OCI-LY7 (cell line): ENCODE data around the gene TNIK. TPM values are rescaled to one million over a fixed set of nuclear protein-coding genes. Genes with fewer than 3 reads are reported as not detected.

Experiments
- BruUV-seq: library from RNA; stranded (reverse); fragments of 400-500 nt; replicated peaks from 2 replicates; lab custom pipeline; 2021; lab: Mats Ljungman, UMichigan
- CTCF ChIA-PET: fragments of 300-600 bp; sonication (Branson Sonifier 250); formaldehyde crosslinking; loops from one replicate; lab custom pipeline; 2022; ENCODE audit warnings: antibody characterized with exemption; ENCODE audit not compliant: unreplicated experiment; lab: Charles Lee
- POLR2A ChIA-PET: fragments of 300-600 bp; sonication (Branson Sonifier 250); formaldehyde crosslinking; loops from one replicate; lab custom pipeline; 2022; ENCODE audit warnings: antibody characterized with exemption; lab: Charles Lee
- DNase-seq: peaks from one replicate; pipeline ENCODE4 v3.0.0-alpha.2; 2015; ENCODE audit warnings: low spot score
- H2AFZ ChIP-seq: fragments of 200-600 bp; sonication (generic), shearing (Covaris generic); 2 replicates; pipeline ENCODE4 v1.6.1; 2014; ENCODE audit warnings: mild to moderate bottlenecking, antibody characterized with exemption, low read length, moderate library complexity
- H3K27ac ChIP-seq: fragments of 200-600 bp; sonication (generic); 2 replicates; pipeline ENCODE4 v1.5.1; 2014; ENCODE audit warnings: mixed run types, low read depth, mild to moderate bottlenecking, moderate library complexity, low read length, inconsistent platforms; ENCODE audit not compliant: poor library complexity, severe bottlenecking
- H3K36me3 ChIP-seq: fragments of 200-600 bp; sonication (generic); 2 replicates; pipeline ENCODE4 v1.6.1; 2014; ENCODE audit warnings: mild to moderate bottlenecking, antibody characterized with exemption, low read length, moderate library complexity, mixed read lengths; ENCODE audit not compliant: insufficient read depth
- H3K4me1 ChIP-seq: fragments of 200-600 bp; sonication (generic); 2 replicates; pipeline ENCODE4 v1.5.1; 2014; ENCODE audit warnings: mild to moderate bottlenecking, low read length; ENCODE audit not compliant: insufficient read depth, poor library complexity, severe bottlenecking
- H3K4me2 ChIP-seq: fragments of 200-600 bp; sonication (generic); 2 replicates; pipeline ENCODE4 v1.6.1; 2014; ENCODE audit warnings: mild to moderate bottlenecking, low read length
- H3K4me3 ChIP-seq: fragments of 200-600 bp; sonication (generic); 2 replicates; pipeline ENCODE4 v1.5.1; 2014; ENCODE audit warnings: mild to moderate bottlenecking, low read depth, low read length; ENCODE audit not compliant: poor library complexity, severe bottlenecking
- H3K79me2 ChIP-seq: fragments of 200-600 bp; sonication (generic); 2 replicates; pipeline ENCODE4 v1.6.1; 2016; ENCODE audit warnings: low read depth, mild to moderate bottlenecking, low read length, moderate library complexity, mixed read lengths; ENCODE audit not compliant: insufficient read depth
- H3K9me2 ChIP-seq: fragments of 200-600 bp; sonication (generic); 2 replicates; pipeline ENCODE4 v1.6.1; 2016; ENCODE audit warnings: mild to moderate bottlenecking, low read length, mixed read lengths; ENCODE audit not compliant: insufficient read depth
- H3K9me3 ChIP-seq: fragments of 200-600 bp; sonication (generic); 2 replicates; pipeline ENCODE4 v1.6.1; 2014; ENCODE audit warnings: mild to moderate bottlenecking, mixed run types, low read length, mixed read lengths
- H4K20me1 ChIP-seq: fragments of 200-600 bp; sonication (generic); 2 replicates; pipeline ENCODE4 v1.6.1; 2014; ENCODE audit warnings: mild to moderate bottlenecking, antibody characterized with exemption, low read length, moderate library complexity, mixed read lengths; ENCODE audit not compliant: insufficient read depth
- EZH2phosphoT487 ChIP-seq: fragments of 200-600 bp; sonication (generic); IDR thresholded peaks from 2 replicates; pipeline ENCODE4 v1.6.1; 2018; ENCODE audit warnings: low read depth, borderline replicate concordance, mild to moderate bottlenecking, mixed run types, antibody characterized with exemption, low read length, moderate library complexity, mixed read lengths
- intact Hi-C: fragments of 100-400 bp; cut with micrococcal nuclease; formaldehyde crosslinking; loops from one replicate; pipeline ENCODE4 v1.10.0; 2022; ENCODE audit not compliant: unreplicated experiment
- total RNA-seq, 2 experiments: library from RNA; depleted of rRNA in 1 of 2; stranded (reverse); fragments of >200 nt in 1 of 2; shearing (Covaris generic) in 1 of 2; gene quantifications; 2 replicates each; pipeline ENCODE4 v1.2.3, GENCODE V29; 2014 to 2022
- TF ChIP-seq, protein P1 (sequence below): fragments of 200-600 bp; sonication (generic); conservative IDR thresholded peaks from 2 replicates; pipeline ENCODE4 v1.5.1; 2014; ENCODE audit warnings: mild to moderate bottlenecking, antibody characterized with exemption, low read length, moderate library complexity, mixed read lengths

Gene TNIK
- total RNA-seq, 2 experiments from 2014 or later = not detected

DNA sequence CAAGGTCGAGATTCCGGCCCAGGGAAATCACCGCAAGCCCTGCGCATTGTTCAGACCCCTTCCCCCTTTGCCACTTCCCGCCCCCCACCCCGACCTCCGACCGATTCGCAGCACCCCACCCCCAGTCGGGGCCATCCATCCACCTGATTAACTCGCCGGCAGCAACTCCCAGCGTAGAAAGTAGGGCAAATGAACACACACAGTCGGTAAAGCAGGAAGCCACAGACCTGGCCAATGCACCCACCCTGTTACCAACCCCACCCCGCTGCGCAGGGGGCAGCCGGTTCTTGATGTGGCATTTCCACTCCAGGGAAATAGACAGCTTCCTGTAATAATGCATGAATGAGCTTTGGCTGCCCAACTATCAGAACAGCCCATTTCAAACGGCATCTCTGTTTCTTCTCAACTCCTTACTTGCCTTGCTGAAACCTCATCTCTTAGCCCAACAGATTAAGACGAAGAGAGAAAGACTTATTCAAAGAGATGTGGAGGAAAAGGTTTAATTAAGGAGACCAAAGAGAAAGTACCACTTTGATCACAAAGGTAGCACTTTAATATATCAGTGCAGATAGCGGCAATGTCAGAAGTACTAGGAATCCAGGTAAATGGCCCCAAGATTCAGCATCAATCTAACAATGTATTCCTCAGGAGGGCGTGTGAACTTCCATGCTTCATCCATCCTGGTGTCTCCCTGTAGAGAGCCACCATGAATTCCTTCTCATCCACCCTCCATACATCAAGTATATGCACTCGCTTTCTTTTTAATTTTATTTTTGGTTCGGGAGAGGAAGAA, 1.9 kb downstream of the TNIK start:
- no peak overlapping the region for H3K4me2 ChIP-seq
- BruUV-seq = no TSS peak
- H4K20me1 ChIP-seq = no peaks in the 10 kb centered on the region
- ChIA-PET CTCF (no interaction called here), POLR2A (no interaction called here)
- no peaks in the 10 kb centered on the region for H3K79me2 ChIP-seq
- H3K36me3 ChIP-seq = no peaks in the 10 kb centered on the region
- no peak overlapping the region for H3K4me3 ChIP-seq
- no peak overlapping the region for H3K27ac ChIP-seq
- no peak overlapping the region for H2AFZ ChIP-seq
- no peaks in the 10 kb centered on the region for H3K4me1 ChIP-seq
- TF ChIP-seq, protein P1, sequence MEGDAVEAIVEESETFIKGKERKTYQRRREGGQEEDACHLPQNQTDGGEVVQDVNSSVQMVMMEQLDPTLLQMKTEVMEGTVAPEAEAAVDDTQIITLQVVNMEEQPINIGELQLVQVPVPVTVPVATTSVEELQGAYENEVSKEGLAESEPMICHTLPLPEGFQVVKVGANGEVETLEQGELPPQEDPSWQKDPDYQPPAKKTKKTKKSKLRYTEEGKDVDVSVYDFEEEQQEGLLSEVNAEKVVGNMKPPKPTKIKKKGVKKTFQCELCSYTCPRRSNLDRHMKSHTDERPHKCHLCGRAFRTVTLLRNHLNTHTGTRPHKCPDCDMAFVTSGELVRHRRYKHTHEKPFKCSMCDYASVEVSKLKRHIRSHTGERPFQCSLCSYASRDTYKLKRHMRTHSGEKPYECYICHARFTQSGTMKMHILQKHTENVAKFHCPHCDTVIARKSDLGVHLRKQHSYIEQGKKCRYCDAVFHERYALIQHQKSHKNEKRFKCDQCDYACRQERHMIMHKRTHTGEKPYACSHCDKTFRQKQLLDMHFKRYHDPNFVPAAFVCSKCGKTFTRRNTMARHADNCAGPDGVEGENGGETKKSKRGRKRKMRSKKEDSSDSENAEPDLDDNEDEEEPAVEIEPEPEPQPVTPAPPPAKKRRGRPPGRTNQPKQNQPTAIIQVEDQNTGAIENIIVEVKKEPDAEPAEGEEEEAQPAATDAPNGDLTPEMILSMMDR = no peak
- TF ChIP-seq EZH2phosphoT487 = no peak
- DNase-seq = no peak
- intact Hi-C loops = no loop called here
- H3K9me2 ChIP-seq = no peaks in the 10 kb centered on the region; the same call in 1 of the 2 replicates
- H3K9me3 ChIP-seq = no peaks in the 10 kb centered on the region

DNA sequence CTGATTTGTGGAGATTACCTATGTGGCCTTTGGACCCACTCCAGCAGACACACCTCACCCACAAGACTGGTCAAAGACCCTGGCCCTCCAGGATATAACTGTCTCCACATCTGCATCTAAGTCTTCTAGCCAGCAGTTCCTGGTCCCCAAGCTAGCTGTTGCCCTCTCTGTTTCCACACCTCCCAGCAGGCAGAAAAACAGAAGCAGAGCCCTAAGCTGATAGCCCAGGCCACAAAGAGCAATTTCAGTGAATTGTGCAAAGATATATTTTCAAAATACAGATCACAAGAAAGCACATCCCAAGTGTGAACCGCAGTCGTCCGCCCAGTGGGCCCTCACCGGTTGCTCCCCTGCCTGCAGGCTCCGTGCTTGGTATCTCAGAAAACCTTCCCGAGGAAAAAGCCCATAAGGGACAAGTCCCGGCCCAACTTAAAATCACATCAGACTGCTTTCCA, 2.6 kb downstream of the TNIK start:
- Histone ChIP-seq H3K27ac (no peak overlapping the region), H3K9me3 (no peaks in the 10 kb centered on the region), H4K20me1 (no peaks in the 10 kb centered on the region), H2AFZ (no peak overlapping the region), H3K9me2 (no peaks in the 10 kb centered on the region), H3K79me2 (no peaks in the 10 kb centered on the region), H3K4me2 (no peak overlapping the region), H3K4me3 (no peak overlapping the region), H3K4me1 (no peaks in the 10 kb centered on the region), H3K36me3 (no peaks in the 10 kb centered on the region)
- BruUV-seq = no TSS peak
- ChIA-PET CTCF (no interaction called here), POLR2A (no interaction called here)
- no peak for DNase-seq
- intact Hi-C loops = no loop called here
- TF ChIP-seq, protein P1 = no peak
- TF ChIP-seq EZH2phosphoT487 = no peak

DNA sequence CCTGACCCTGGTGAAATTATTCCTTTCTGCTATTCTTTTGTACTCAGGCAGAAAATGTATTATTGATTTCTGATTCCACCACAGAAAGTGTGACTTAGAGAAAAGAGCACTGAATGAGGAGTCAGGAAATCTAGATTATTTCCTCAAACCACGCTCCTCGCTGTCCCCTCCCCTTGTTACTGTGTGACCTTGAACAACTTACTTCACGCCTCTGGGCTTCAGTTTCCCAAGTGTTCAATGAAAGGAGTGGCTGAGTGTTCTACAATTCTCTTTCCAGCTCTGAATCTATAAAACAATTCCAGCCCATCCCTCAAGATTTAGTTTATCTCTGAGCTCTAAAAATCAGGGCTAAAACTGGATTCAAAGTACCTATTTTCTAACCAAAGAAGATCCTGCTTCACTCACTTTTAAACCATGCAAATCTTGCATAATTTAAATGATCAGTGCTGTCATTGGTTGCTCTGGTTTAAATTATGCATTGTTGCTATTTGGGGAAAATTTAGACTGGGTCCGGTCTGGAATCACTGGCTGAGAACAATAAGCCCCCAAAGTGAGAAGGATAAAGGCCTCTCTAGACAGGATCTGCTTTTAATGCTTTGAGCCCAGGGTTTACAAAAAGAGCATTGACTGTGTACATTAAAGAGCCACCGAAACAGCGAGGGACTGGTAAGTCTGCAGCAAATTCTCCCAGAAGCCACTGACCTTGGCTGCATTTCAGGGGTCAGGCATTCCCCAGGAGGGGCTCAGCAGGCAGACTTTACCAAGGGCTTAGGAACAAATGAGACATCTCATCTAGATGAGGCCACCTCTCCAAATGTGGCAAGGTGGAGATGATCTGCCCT, 3.2 kb downstream of the TNIK start:
- H3K9me3 ChIP-seq = no peaks in the 10 kb centered on the region
- H3K79me2 ChIP-seq = no peaks in the 10 kb centered on the region
- H2AFZ ChIP-seq = no peak overlapping the region
- H4K20me1 ChIP-seq = no peaks in the 10 kb centered on the region
- no TSS peak for BruUV-seq
- no peaks in the 10 kb centered on the region for H3K4me1 ChIP-seq
- TF ChIP-seq, protein P1 = no peak
- TF ChIP-seq EZH2phosphoT487 = no peak
- no peaks in the 10 kb centered on the region for H3K36me3 ChIP-seq
- ChIA-PET POLR2A (no interaction called here), CTCF (no interaction called here)
- no peak for DNase-seq
- intact Hi-C loops = no loop called here
- no peak overlapping the region for H3K27ac ChIP-seq
- no peak overlapping the region for H3K4me2 ChIP-seq
- H3K4me3 ChIP-seq = no peak overlapping the region
- no peaks in the 10 kb centered on the region for H3K9me2 ChIP-seq
